Measurements from ENCODE around the gene RXRA.

Gene RXRA

GRCh38 chr9:134477927-134478326 lies 151.7 kb downstream of the RXRA start:
- H3K4me3 ChIP-seq (replicated peaks in 1 of 2; ENCODE audit: low read depth in 2 of 2, low read length in 2 of 2), result no peak overlapping the region
- TF ChIP-seq, protein P1, sequence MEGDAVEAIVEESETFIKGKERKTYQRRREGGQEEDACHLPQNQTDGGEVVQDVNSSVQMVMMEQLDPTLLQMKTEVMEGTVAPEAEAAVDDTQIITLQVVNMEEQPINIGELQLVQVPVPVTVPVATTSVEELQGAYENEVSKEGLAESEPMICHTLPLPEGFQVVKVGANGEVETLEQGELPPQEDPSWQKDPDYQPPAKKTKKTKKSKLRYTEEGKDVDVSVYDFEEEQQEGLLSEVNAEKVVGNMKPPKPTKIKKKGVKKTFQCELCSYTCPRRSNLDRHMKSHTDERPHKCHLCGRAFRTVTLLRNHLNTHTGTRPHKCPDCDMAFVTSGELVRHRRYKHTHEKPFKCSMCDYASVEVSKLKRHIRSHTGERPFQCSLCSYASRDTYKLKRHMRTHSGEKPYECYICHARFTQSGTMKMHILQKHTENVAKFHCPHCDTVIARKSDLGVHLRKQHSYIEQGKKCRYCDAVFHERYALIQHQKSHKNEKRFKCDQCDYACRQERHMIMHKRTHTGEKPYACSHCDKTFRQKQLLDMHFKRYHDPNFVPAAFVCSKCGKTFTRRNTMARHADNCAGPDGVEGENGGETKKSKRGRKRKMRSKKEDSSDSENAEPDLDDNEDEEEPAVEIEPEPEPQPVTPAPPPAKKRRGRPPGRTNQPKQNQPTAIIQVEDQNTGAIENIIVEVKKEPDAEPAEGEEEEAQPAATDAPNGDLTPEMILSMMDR (IDR thresholded peaks at IDR 0.05; ENCODE audit: low read depth, low read length), result no peak
- no peak for DNase-seq (ENCODE audit: low read depth in 2 of 2)

DNA sequence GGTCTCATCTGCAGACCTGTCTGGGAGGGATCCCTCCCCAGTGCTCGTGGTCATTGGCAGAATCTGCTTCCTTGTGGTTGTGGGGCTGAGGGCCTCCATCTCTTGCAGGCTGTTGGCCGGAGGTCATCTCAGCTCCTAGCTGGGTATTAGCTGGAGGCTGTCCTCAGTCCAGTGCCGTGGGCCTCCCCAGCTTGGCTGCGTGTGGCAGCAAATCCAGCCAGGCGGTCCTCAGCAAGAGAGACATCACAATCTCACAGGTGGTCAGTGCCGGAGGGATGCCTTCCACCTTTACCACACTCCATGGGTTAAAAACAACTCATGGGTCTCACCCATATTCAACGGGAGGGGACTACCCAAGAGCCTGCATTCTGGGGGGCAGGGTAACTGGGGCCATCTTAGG lies 155.5 kb downstream of the RXRA start:
- no peak overlapping the region for H3K4me3 ChIP-seq (replicated peaks in 1 of 2; ENCODE audit: low read depth in 2 of 2, low read length in 2 of 2)
- TF ChIP-seq, protein P1 (IDR thresholded peaks at IDR 0.05; ENCODE audit: low read depth, low read length), result no peak
- DNase-seq (ENCODE audit: low read depth in 2 of 2), result no peak

- TF ChIP-seq, protein P1 (IDR thresholded peaks at IDR 0.05; ENCODE audit: low read depth, low read length), result no peak
- DNase-seq (ENCODE audit: low read depth in 2 of 2), result no peak
- H3K4me3 ChIP-seq (replicated peaks in 1 of 2; ENCODE audit: low read depth in 2 of 2, low read length in 2 of 2), result no peak overlapping the region
These were observed 156.0 kb downstream of the RXRA start for GRCh38 chr9:134482226-134482625.

DNA sequence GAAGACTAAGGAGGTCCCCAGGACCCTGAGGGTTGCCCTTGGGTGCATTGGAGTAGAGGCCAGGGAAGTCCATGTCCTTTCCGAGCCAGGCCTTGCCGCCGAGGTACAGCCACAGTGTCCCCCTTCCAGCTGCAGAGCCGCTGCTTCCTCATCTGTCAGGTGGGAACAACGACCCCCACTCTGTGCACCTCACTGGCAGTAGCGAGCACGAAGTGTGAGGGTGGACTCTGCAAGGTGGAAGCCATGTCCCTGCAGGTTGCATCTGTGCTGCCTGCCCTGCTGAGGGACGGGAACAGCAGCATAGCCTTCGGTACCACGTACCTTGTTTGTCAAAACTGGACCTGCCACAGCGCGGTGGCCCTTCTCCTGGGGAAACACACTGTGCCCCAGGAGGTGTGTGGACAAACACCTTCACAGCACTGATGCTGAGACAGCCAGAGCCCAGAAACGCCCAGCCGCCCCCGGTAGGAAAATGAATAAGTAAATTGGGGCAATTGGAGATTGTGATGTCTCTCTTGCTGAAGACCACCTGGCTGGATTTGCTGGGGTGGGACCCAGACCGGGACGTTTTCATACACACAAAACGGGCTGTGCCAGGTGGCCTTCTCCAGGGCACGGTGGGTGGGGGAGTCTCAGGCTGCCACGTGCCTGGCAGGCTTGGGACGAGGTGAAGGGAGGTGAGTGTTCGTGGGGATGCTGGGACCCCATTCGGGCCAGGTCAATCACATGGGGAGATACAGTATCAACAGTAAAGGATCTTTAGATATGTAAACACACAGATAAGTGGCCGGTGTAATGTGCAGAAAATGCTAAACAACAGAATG lies 157.3 kb downstream of the RXRA start:
- DNase-seq (ENCODE audit: low read depth in 2 of 2), result no peak
- H3K4me3 ChIP-seq (replicated peaks in 1 of 2; ENCODE audit: low read depth in 2 of 2, low read length in 2 of 2), result no peak overlapping the region
- TF ChIP-seq, protein P1 (IDR thresholded peaks at IDR 0.05; ENCODE audit: low read depth, low read length), result no peak

DNA sequence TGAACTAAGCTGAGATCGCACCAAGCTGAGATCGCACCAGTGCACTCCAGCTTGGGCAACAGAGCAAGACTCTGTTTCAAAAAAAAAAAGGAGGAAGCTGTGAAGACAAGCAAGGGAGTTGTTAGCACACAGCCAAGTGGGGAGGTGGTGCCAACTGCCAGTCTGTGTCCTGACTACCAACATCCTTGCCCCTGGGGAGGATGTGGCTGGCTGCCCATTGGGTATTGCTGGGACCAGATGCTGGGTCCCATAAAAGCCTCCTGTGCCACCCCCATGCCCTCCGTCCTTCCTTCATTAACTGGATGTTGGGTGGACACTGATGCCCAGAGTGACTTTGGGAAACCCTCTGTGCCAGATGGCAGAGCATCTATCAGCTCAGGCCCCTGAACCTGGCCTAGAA lies 158.2 kb downstream of the RXRA start:
- no peak overlapping the region for H3K4me3 ChIP-seq (replicated peaks in 1 of 2; ENCODE audit: low read depth in 2 of 2, low read length in 2 of 2)
- TF ChIP-seq, protein P1 (IDR thresholded peaks at IDR 0.05; ENCODE audit: low read depth, low read length), result no peak
- no peak for DNase-seq (ENCODE audit: low read depth in 2 of 2)

- H3K4me3 ChIP-seq (replicated peaks in 1 of 2; ENCODE audit: low read depth in 2 of 2, low read length in 2 of 2), result no peak overlapping the region
- no peak for DNase-seq (ENCODE audit: low read depth in 2 of 2)
- TF ChIP-seq, protein P1 (IDR thresholded peaks at IDR 0.05; ENCODE audit: low read depth, low read length), result no peak
These were observed 159.4 kb downstream of the RXRA start for GRCh38 chr9:134485653-134486052.

All from cardiac fibroblast (primary cell).